Lung (tissue), 12 donors: Measurements from ENCODE around the gene PARD6B. TPM values are rescaled to one million over a fixed set of nuclear protein-coding genes. Genes with fewer than 3 reads are reported as not detected.
"Not testable (repeated sequence)": the region's sequence is repeated elsewhere in the genome, so short reads cannot be mapped to it uniquely, and the experiment has no call there.

Source experiments
- ATAC-seq: fragments of 200-7000 bp; cut with Tn5 transposase; one replicate; pipeline ENCODE4 v1.9.1; 2020; ENCODE audit warnings: moderate number of reproducible peaks; ENCODE audit not compliant: insufficient read depth, low FRiP score
- DNase-seq, 3 donors: peaks; one replicate each; pipeline ENCODE4 v3.0.0-alpha.2; 2013 to 2017
- H3K27ac ChIP-seq, 2 donors: one replicate each; pipeline ENCODE4 v1.5.1; 2013; ENCODE audit warnings: mild to moderate bottlenecking in 2 of 2, moderate library complexity in 2 of 2, control low read depth in 1 of 2, inconsistent platforms in 1 of 2, low read depth in 1 of 2, low read length in 1 of 2
- H3K27me3 ChIP-seq, 3 donors: one replicate each; pipeline ENCODE4 v1.5.1; 2013; ENCODE audit warnings: low read length in 2 of 3; ENCODE audit not compliant: control insufficient read depth in 3 of 3, insufficient read depth in 3 of 3
- H3K36me3 ChIP-seq, 4 donors: one replicate each; pipeline ENCODE4 v1.5.1; 2013; ENCODE audit warnings: low read length in 4 of 4, mild to moderate bottlenecking in 1 of 4, moderate library complexity in 1 of 4; ENCODE audit not compliant: control insufficient read depth in 4 of 4, insufficient read depth in 4 of 4
- H3K4me1 ChIP-seq, 5 donors: one replicate each; pipeline ENCODE4 v1.5.1; 2013; ENCODE audit warnings: low read length in 5 of 5, mild to moderate bottlenecking in 2 of 5, moderate library complexity in 1 of 5; ENCODE audit not compliant: control insufficient read depth in 5 of 5, insufficient read depth in 5 of 5
- H3K4me3 ChIP-seq: one replicate; pipeline ENCODE4 v1.5.1; 2013; ENCODE audit warnings: mild to moderate bottlenecking, control low read depth, moderate library complexity
- H3K9ac ChIP-seq, 2 donors: one replicate each; pipeline ENCODE4 v1.5.1; 2013; ENCODE audit warnings: low read length in 2 of 2, control low read depth in 1 of 2; ENCODE audit not compliant: insufficient read depth in 1 of 2
- H3K9me3 ChIP-seq, 4 donors: one replicate each; pipeline ENCODE4 v1.5.1; 2013; ENCODE audit warnings: low read length in 3 of 4, mild to moderate bottlenecking in 1 of 4, moderate library complexity in 1 of 4; ENCODE audit not compliant: control insufficient read depth in 4 of 4, insufficient read depth in 3 of 4
- CTCF ChIP-seq: IDR thresholded peaks from 2 replicates; pipeline ENCODE4 v1.5.1; 2012; ENCODE audit warnings: mild to moderate bottlenecking; ENCODE audit errors: control extremely low read depth, extremely low read depth
- WGBS, 2 donors: extraction: QIAGEN DNeasy Blood & Tissue Kit; methylation state at CpG; one replicate each; pipeline ENCODE4 v1.1.7; 2013; 5-methylcytosine and 5-hydroxymethylcytosine counted together
- polyA plus RNA-seq, 2 donors: library from polyadenylated mRNA; stranded (reverse); fragments of 200-250 nt; gene quantifications; one replicate each; pipeline ENCODE4 v1.2.1, GENCODE V29; 2013
- total RNA-seq, 2 donors: library from RNA; depleted of rRNA in 1 of 2; stranded (reverse); fragments of >200 nt in 1 of 2; gene quantifications; one replicate each; pipeline ENCODE4 v1.2.1, GENCODE V29; 2014 to 2021
- donor health status: control.
- donor health status: control.
- donor health status: Bipolar disorder and iron deficiency.
- donor health status: healthy.
- donor health status: DM: yes; HTN: yes; CAD: no.

PARD6B gene
- total and polyA plus RNA-seq, 4 donors = 2.0 to 41.8 (median 25.8) TPM

- Histone ChIP-seq H3K27ac (no peak overlapping the region), H3K9ac (no peak overlapping the region), H3K4me3 (no peak overlapping the region), H3K4me1 (no peaks in the 10 kb centered on the region), H3K36me3 (no peaks in the 10 kb centered on the region), H3K9me3 (no peaks in the 10 kb centered on the region), H3K27me3 (no peaks in the 10 kb centered on the region)
- WGBS, 2 donors = 66 to 89% methylated on average over 8 of the region's 8 CpGs
- ATAC-seq (no peak), DNase-seq (no peak)
- no peak for TF ChIP-seq CTCF
Measured at GRCh38 chr20:50776122-50776817, 44.9 kb downstream of the PARD6B start.

- Histone ChIP-seq H3K36me3 (no peaks in the 10 kb centered on the region), H3K9ac (no peak overlapping the region), H3K4me1 (no peaks in the 10 kb centered on the region), H3K27ac (no peak overlapping the region), H3K9me3 (no peaks in the 10 kb centered on the region), H3K4me3 (no peak overlapping the region), H3K27me3 (no peaks in the 10 kb centered on the region)
- ATAC-seq (no peak), DNase-seq (no peak)
- no peak for TF ChIP-seq CTCF
- 71 to 87% methylated on average over 2 of the region's 2 CpGs for WGBS, 2 donors
Measured at GRCh38 chr20:50777373-50777772, 46.0 kb downstream of the PARD6B start.

GRCh38 chr20:50778994-50779393 lies 47.6 kb downstream of the PARD6B start:
- not testable (repeated sequence) for H3K27me3 ChIP-seq, H3K4me1 ChIP-seq, H3K9ac ChIP-seq, DNase-seq, H3K9me3 ChIP-seq, H3K4me3 ChIP-seq, H3K36me3 ChIP-seq, H3K27ac ChIP-seq, ATAC-seq
- WGBS, 2 donors = 94 to 97% methylated on average over 8 of the region's 8 CpGs

- no peak for TF ChIP-seq CTCF
- peaks cover 0 to 7% (median 2%) of the 10 kb centered on the region in 5 donors for H3K4me1 ChIP-seq
- no peak overlapping the region for H3K27ac ChIP-seq
- 90 to 96% methylated on average over 2 of the region's 2 CpGs for WGBS, 2 donors
- no peak overlapping the region for H3K9ac ChIP-seq
- DNase-seq (no peak), ATAC-seq (no peak)
- H3K27me3 ChIP-seq = no peaks in the 10 kb centered on the region
- H3K4me3 ChIP-seq = no peak overlapping the region
- no peaks in the 10 kb centered on the region for H3K9me3 ChIP-seq
- no peaks in the 10 kb centered on the region for H3K36me3 ChIP-seq
Measured at GRCh38 chr20:50783390-50783789, 52.0 kb downstream of the PARD6B start.
